ENCODE measurements around the gene GBA3. TPM values are rescaled to one million over a fixed set of nuclear protein-coding genes. Genes with fewer than 3 reads are reported as not detected.

Gene GBA3
- total and polyA plus RNA-seq, 2 donors (not counting 3 experiments of a cell fraction or from before 2014, with no cell fraction given): not detected

- H3K27ac ChIP-seq (ENCODE audit: insufficient read depth, low read depth, low read length): no peak overlapping the region
- H3K36me3 ChIP-seq (ENCODE audit: control insufficient read depth in 2 of 2, extremely low read depth in 1 of 2, insufficient read depth in 2 of 2, low read length in 2 of 2): no peaks in the 10 kb centered on the region
- DNase-seq (ENCODE audit: low read depth, low spot score) (no peak), FAIRE-seq (no peak)
- CTCF ChIA-PET: no interaction called here
- no peak overlapping the region for H3K9ac ChIP-seq (replicated peaks; ENCODE audit: extremely low read depth, insufficient read depth, low read length)
- peaks cover 2% of the 10 kb centered on the region for H3K9me3 ChIP-seq (replicated peaks; ENCODE audit: control insufficient read depth, insufficient read depth, low read length)
- intact Hi-C loops (cut with micrococcal nuclease): no loop called here
- dilution Hi-C loops (cut with MboI; ENCODE audit: extremely low pct_ligation_motif_present, low sequenced_read_pairs): no loop called here
- POLR2A ChIA-PET: no interaction called here
- no peaks in the 10 kb centered on the region for H3K79me2 ChIP-seq (ENCODE audit: control insufficient read depth, insufficient read depth, low read length)
- H3K27me3 ChIP-seq (ENCODE audit: control insufficient read depth in 2 of 2, insufficient read depth in 2 of 2, low read length in 2 of 2): no peaks in the 10 kb centered on the region
- TF ChIP-seq POLR2A (IDR thresholded peaks at IDR 0.05; ENCODE audit: low read depth, low read length) (no peak), MAX (IDR thresholded peaks at IDR 0.05; ENCODE audit: insufficient read depth, insufficient read length) (no peak), EZH2 (IDR thresholded peaks at IDR 0.05; ENCODE audit: borderline replicate concordance, low read depth, low read length, severe bottlenecking) (no peak), FOS (IDR thresholded peaks at IDR 0.05; ENCODE audit: borderline replicate concordance, insufficient read depth, low read length) (no peak), JUN (IDR thresholded peaks at IDR 0.05; ENCODE audit: borderline replicate concordance, insufficient read depth, insufficient read length, low read depth) (no peak), POLR2AphosphoS5 (IDR thresholded peaks at IDR 0.05; ENCODE audit: insufficient read depth, low read depth, low read length) (no peak)
- no peak overlapping the region for H3K4me2 ChIP-seq (ENCODE audit: insufficient read depth, low read length)
- H2AFZ ChIP-seq (ENCODE audit: low read depth, low read length): no peak overlapping the region
- no TSS peak for BruUV-seq (replicated peaks)
- no peak overlapping the region for H3K4me3 ChIP-seq (replicated peaks in 1 of 3; ENCODE audit: insufficient read depth in 1 of 3, low read depth in 1 of 3, low read length in 3 of 3)
- no peaks in the 10 kb centered on the region for H4K20me1 ChIP-seq (replicated peaks; ENCODE audit: control insufficient read depth, extremely low read depth, insufficient read depth, low read length)
- no peaks in the 10 kb centered on the region for H3K4me1 ChIP-seq (ENCODE audit: control insufficient read depth, extremely low read depth, insufficient read depth, low read length)
- H3K9me1 ChIP-seq (replicated peaks; ENCODE audit: control insufficient read depth, extremely low read depth, insufficient read depth, low read length): no peaks in the 10 kb centered on the region
Observed at GRCh38 chr4:22720091-22720490, 27.4 kb downstream of the GBA3 start.

- no peak overlapping the region for H3K27ac ChIP-seq (ENCODE audit: insufficient read depth, low read depth, low read length)
- BruUV-seq (replicated peaks): no TSS peak
- no peaks in the 10 kb centered on the region for H3K79me2 ChIP-seq (ENCODE audit: control insufficient read depth, insufficient read depth, low read length)
- ChIA-PET CTCF (no interaction called here), POLR2A (no interaction called here)
- dilution Hi-C loops (cut with MboI; ENCODE audit: extremely low pct_ligation_motif_present, low sequenced_read_pairs): no loop called here
- FAIRE-seq (no peak), DNase-seq (ENCODE audit: low read depth, low spot score) (no peak)
- no peaks in the 10 kb centered on the region for H3K9me1 ChIP-seq (replicated peaks; ENCODE audit: control insufficient read depth, extremely low read depth, insufficient read depth, low read length)
- H3K4me1 ChIP-seq (ENCODE audit: control insufficient read depth, extremely low read depth, insufficient read depth, low read length): no peaks in the 10 kb centered on the region
- intact Hi-C loops (cut with micrococcal nuclease): no loop called here
- no peaks in the 10 kb centered on the region for H3K36me3 ChIP-seq (ENCODE audit: control insufficient read depth in 2 of 2, extremely low read depth in 1 of 2, insufficient read depth in 2 of 2, low read length in 2 of 2)
- no peaks in the 10 kb centered on the region for H4K20me1 ChIP-seq (replicated peaks; ENCODE audit: control insufficient read depth, extremely low read depth, insufficient read depth, low read length)
- H2AFZ ChIP-seq (ENCODE audit: low read depth, low read length): no peak overlapping the region
- no peak overlapping the region for H3K4me2 ChIP-seq (ENCODE audit: insufficient read depth, low read length)
- no peak overlapping the region for H3K4me3 ChIP-seq (replicated peaks in 1 of 3; ENCODE audit: insufficient read depth in 1 of 3, low read depth in 1 of 3, low read length in 3 of 3)
- H3K27me3 ChIP-seq (ENCODE audit: control insufficient read depth in 2 of 2, insufficient read depth in 2 of 2, low read length in 2 of 2): no peaks in the 10 kb centered on the region
- no peak overlapping the region for H3K9ac ChIP-seq (replicated peaks; ENCODE audit: extremely low read depth, insufficient read depth, low read length)
- TF ChIP-seq CTCF (IDR thresholded peaks at IDR 0.05; ENCODE audit: extremely low read depth in 1 of 2, insufficient read depth in 1 of 2, low read depth in 1 of 2, low read length in 2 of 2) (no peak), JUN (IDR thresholded peaks at IDR 0.05; ENCODE audit: borderline replicate concordance, insufficient read depth, insufficient read length, low read depth) (no peak), EZH2 (IDR thresholded peaks at IDR 0.05; ENCODE audit: borderline replicate concordance, low read depth, low read length, severe bottlenecking) (no peak), POLR2AphosphoS5 (IDR thresholded peaks at IDR 0.05; ENCODE audit: insufficient read depth, low read depth, low read length) (no peak), MAX (IDR thresholded peaks at IDR 0.05; ENCODE audit: insufficient read depth, insufficient read length) (no peak), GATA2 (IDR thresholded peaks at IDR 0.05; ENCODE audit: insufficient read depth, insufficient read length, low read depth, low read length) (no peak), FOS (IDR thresholded peaks at IDR 0.05; ENCODE audit: borderline replicate concordance, insufficient read depth, low read length) (no peak), MYC (IDR thresholded peaks at IDR 0.05; ENCODE audit: low read depth, low read length) (no peak), POLR2A (IDR thresholded peaks at IDR 0.05; ENCODE audit: low read depth, low read length) (no peak)
- peaks cover 2% of the 10 kb centered on the region for H3K9me3 ChIP-seq (replicated peaks; ENCODE audit: control insufficient read depth, insufficient read depth, low read length)
Observed at GRCh38 chr4:22721204-22721603, 28.5 kb downstream of the GBA3 start.

Data from endothelial cell of umbilical vein (primary cell).